Stomach smooth muscle (tissue), 2 donors: ENCODE measurements around the gene POLR3H.

Source experiments
- H3K27ac ChIP-seq: one replicate; pipeline ENCODE4 v1.7.0; 2013; ENCODE audit warnings: mild to moderate bottlenecking, low read length, inconsistent platforms
- H3K27me3 ChIP-seq, 2 donors: one replicate each; pipeline ENCODE4 v1.7.0; 2013; ENCODE audit warnings: low read length in 2 of 2; ENCODE audit not compliant: insufficient read depth in 2 of 2, control insufficient read depth in 1 of 2
- H3K36me3 ChIP-seq, 2 donors: one replicate each; pipeline ENCODE4 v1.7.0; 2013; ENCODE audit warnings: low read length in 2 of 2; ENCODE audit not compliant: control insufficient read depth in 2 of 2, insufficient read depth in 2 of 2
- H3K4me1 ChIP-seq: one replicate; pipeline ENCODE4 v1.7.0; 2013; ENCODE audit warnings: low read length; ENCODE audit not compliant: control insufficient read depth, insufficient read depth
- H3K4me3 ChIP-seq, 2 donors: one replicate each; pipeline ENCODE4 v1.7.0; 2013; ENCODE audit warnings: low read length in 2 of 2
- H3K9ac ChIP-seq, 2 donors: one replicate each; pipeline ENCODE4 v1.7.0; 2013; ENCODE audit warnings: low read length in 2 of 2, mild to moderate bottlenecking in 1 of 2
- H3K9me3 ChIP-seq, 2 donors: one replicate each; pipeline ENCODE4 v1.7.0; 2013; ENCODE audit warnings: low read length in 2 of 2; ENCODE audit not compliant: control insufficient read depth in 2 of 2
- donor health status: healthy.
- donor health status: Pancreatic carcinoma.

POLR3H gene

DNA sequence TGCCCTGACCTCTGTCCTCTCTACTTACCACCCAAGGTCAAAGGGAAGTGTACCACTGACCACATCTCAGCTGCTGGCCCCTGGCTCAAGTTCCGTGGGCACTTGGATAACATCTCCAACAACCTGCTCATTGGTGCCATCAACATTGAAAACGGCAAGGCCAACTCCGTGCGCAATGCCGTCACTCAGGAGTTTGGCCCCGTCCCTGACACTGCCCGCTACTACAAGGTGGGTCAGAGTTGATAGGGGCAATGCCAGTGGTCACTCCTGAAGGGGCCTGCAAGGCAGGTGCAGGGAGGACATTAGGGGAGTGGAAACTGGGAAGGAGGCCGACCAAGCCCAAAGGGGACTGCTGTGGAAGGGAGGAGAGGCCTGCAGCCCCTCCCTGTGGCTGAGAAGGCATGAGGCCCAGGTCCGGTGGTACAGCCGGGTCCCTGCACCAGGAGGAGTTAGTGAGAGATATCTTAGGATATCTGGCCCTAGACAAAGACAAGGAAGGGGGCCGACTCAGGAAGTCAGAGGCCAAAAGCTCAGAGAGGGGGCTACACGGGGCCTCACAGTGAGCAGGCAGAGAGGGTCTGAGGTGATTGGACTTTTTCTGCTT is 17.9 kb downstream of the POLR3H start:
- Histone ChIP-seq H3K9me3 (no peaks in the 10 kb centered on the region), H3K27me3 (no peaks in the 10 kb centered on the region), H3K9ac (peak overlapping the region; percentile 4 to 51), H3K4me1 (peaks cover 47% of the 10 kb centered on the region), H3K4me3 (no peak overlapping the region), H3K36me3 (peaks cover 45 to 58% of the 10 kb centered on the region in 2 donors), H3K27ac (peak overlapping the region; percentile 88)

DNA sequence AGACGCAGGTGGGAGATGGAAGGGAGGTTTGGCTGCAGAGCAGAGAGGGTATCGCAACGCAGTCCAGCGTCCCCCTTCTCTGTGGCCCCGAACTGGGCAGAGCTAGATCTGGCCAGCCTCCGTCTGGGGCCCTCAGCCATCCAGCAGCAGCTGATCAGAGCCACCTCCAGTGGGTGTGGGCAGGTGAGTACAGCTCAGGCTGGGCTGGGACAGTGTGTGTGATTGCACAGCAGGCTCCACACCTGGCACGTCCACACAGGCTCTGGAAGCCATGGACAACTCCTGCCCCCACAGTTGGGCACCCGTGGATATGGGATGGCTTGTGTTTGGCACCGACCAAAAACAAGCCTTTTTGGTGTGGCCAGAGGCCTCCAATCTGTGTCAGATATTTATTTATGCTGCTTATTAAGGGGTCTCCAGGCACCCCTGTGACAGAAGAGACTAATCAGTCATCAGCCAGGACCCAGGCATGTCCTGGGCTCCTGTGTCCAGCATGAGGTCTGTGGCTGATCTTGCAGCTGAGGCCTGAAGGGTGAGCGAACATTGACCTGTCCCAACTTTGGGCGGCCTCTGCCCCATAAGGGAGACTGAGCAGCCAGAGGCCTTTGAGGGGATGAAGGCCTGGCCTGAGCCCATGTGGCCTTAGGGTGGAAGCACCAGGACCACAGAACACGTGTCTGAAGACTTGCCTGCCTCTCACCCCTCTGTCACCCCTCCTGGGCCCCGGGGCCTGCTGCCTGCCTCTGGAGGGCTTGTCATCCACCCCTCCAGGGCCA is 18.6 kb downstream of the POLR3H start:
- H3K9ac ChIP-seq, result peak overlapping the region; percentile 39 to 51
- no peaks in the 10 kb centered on the region for H3K27me3 ChIP-seq
- H3K4me1 ChIP-seq, result peaks cover 47% of the 10 kb centered on the region
- H3K9me3 ChIP-seq, result no peaks in the 10 kb centered on the region
- H3K27ac ChIP-seq, result peak overlapping the region; percentile 88
- no peak overlapping the region for H3K4me3 ChIP-seq
- peaks cover 42 to 56% of the 10 kb centered on the region in 2 donors for H3K36me3 ChIP-seq

DNA sequence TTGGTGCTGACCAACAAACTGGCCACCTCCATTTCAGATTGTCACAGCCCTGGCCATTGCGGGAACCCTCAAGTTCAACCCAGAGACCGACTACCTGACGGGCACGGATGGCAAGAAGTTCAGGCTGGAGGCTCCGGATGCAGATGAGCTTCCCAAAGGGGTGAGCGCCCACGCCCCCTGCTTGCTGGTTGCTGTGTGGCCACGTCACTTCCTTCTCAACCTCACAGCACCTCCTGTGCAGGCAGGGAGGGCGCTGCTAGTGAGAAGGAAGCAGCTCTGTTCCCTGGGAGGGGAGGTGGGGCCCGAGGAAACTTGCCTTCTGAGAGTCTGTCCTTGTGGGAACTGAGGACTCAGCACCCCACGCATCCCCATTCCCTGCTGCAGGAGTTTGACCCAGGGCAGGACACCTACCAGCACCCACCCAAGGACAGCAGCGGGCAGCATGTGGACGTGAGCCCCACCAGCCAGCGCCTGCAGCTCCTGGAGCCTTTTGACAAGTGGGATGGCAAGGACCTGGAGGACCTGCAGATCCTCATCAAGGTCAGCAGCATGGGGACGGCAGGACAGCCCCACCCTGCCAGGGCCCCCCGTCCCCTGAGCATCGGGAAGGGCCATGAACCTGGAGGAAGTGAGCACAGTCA is 19.3 kb downstream of the POLR3H start:
- H3K4me3 ChIP-seq, result peak overlapping the region; percentile 7 to 44
- H3K36me3 ChIP-seq, result peaks cover 41 to 52% of the 10 kb centered on the region in 2 donors
- H3K27ac ChIP-seq, result peak overlapping the region; percentile 88
- H3K4me1 ChIP-seq, result peaks cover 47% of the 10 kb centered on the region
- H3K9ac ChIP-seq, result peak overlapping the region in 1 of 2 donors; percentile 68
- H3K9me3 ChIP-seq, result no peaks in the 10 kb centered on the region
- H3K27me3 ChIP-seq, result no peaks in the 10 kb centered on the region

DNA sequence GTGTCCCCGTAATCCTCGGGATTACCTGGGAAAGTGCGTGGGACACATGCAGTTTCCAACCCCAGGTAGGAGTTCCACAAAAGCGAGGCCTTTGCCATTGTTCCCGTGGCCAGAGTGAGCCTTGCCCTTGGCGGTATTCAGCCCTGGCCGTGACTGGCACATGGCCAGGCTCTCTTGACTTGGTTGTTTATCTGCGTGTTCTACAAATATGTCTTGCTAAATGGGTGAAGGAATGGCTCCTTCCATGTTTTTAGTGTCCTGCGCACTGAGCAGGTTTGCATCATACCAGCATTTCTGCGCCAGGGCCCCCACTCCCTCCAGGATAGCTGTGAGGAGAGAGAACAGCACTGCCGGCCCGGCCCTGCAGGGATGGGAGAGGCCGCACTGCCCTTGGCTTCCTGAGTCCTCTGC is 20.0 kb downstream of the POLR3H start:
- H3K36me3 ChIP-seq, result peaks cover 44 to 52% of the 10 kb centered on the region in 2 donors
- no peaks in the 10 kb centered on the region for H3K9me3 ChIP-seq
- H3K4me1 ChIP-seq, result peaks cover 47% of the 10 kb centered on the region

DNA sequence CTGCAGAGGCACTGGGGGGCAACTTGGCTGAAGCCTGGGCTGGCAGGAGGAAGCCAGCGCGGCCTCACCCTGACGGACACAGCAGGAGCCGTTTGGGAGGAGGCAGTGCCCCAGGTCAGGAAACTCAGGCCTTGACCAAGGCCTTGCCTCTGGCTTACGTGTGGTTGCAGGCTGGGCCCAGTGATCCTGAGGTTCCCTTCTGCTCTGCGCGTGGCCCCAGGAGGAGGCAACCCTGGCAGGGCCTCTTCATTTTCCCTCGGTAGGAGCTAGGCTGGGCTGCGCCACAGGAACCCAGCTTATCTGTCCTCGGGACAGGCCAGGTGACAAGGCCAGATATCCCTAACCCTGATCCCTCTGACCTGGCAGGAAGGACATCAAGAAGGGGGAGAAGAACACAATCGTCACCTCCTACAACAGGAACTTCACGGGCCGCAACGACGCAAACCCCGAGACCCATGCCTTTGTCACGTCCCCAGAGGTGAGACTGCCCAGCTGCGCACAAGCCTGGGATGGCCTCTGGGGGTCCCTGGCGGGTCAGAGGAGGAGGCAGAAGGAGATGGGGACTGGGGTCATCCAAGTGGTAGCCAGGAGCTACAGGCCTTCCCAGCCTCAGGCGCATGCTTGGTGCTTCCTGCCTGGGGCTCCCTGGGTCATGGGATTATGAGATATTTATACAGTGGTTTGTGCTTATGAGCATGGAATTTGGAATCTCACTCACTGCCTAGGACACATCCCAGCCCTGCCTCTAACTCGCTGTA is 20.6 kb downstream of the POLR3H start:
- peaks cover 47% of the 10 kb centered on the region for H3K4me1 ChIP-seq

More for the DNA sequence above, 20.0 kb downstream of the POLR3H start:
- H3K4me3 ChIP-seq, result peak overlapping the region; percentile 7 to 44
- peak overlapping the region in 1 of 2 donors; percentile 68 for H3K9ac ChIP-seq
- H3K27ac ChIP-seq, result peak overlapping the region; percentile 88
- no peaks in the 10 kb centered on the region for H3K27me3 ChIP-seq

DNA sequence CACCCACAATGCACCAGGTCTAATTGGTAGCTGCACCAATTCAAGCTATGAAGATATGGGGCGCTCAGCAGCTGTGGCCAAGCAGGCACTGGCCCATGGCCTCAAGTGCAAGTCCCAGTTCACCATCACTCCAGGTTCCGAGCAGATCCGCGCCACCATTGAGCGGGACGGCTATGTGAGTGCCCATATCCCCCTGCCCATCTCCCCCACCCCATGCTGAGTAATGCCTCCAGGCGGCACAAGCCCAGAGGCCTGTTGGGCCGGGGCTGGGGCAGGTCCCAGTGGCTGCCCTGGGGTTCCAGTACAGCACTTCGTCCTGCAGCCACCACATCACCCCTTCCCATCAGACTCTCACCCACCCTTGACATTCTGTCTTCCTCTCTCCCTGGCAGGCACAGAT is 21.5 kb downstream of the POLR3H start:
- Histone ChIP-seq H3K9me3 (no peaks in the 10 kb centered on the region), H3K27me3 (no peaks in the 10 kb centered on the region), H3K36me3 (peaks cover 43% of the 10 kb centered on the region in 2 donors), H3K9ac (no peak overlapping the region), H3K27ac (peak overlapping the region; percentile 88), H3K4me1 (peaks cover 51% of the 10 kb centered on the region), H3K4me3 (no peak overlapping the region)

More for the DNA sequence above, 20.6 kb downstream of the POLR3H start:
- H3K4me3 ChIP-seq, result peak overlapping the region in 1 of 2 donors; percentile 44
- peak overlapping the region; percentile 88 for H3K27ac ChIP-seq
- no peaks in the 10 kb centered on the region for H3K27me3 ChIP-seq
- peaks cover 43 to 51% of the 10 kb centered on the region in 2 donors for H3K36me3 ChIP-seq
- H3K9ac ChIP-seq, result peak overlapping the region; percentile 46 to 68
- H3K9me3 ChIP-seq, result no peaks in the 10 kb centered on the region

DNA sequence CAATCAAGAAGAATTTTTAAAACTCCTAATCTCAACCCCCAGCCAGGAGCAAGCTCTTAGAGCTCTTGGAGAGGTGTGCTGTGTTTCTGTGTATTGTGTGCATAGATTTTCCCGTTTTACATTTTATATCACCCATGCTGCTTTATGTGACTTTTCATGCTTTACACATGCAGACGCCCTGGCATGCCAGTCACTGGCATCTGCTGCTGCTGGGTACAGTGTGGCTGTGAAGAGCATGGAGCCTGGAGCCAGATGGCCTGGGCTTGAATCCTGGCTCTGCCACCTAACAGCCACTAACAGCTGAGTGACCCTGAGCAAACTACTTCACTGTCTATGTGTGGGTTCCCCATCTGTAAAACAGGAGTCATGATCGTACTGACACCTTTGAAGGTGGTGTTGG is 23.1 kb downstream of the POLR3H start:
- no peak overlapping the region for H3K27ac ChIP-seq
- H3K36me3 ChIP-seq, result peaks cover 32 to 40% of the 10 kb centered on the region in 2 donors
- peaks cover 48% of the 10 kb centered on the region for H3K4me1 ChIP-seq
- H3K4me3 ChIP-seq, result no peak overlapping the region
- H3K9me3 ChIP-seq, result no peaks in the 10 kb centered on the region
- H3K9ac ChIP-seq, result no peak overlapping the region
- H3K27me3 ChIP-seq, result no peaks in the 10 kb centered on the region

DNA sequence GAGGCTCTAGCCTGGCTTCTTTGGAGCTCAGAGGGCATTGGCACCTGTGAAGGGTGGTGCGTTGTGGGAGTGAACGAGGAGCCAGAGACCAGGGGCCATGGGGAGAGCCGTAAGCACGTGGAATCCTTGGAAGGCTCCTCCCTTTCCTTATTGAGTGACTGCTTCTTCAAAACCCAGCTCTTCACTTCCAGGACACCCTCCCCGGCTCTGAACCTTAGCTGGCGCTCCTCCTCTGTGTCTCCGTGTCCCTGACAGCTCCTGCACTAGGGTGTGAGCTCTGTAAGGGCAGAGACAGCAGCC is 26.3 kb downstream of the POLR3H start:
- Histone ChIP-seq H3K4me3 (no peak overlapping the region), H3K9ac (peak overlapping the region in 1 of 2 donors; percentile 42), H3K27ac (peak overlapping the region; percentile 75), H3K4me1 (peaks cover 28% of the 10 kb centered on the region), H3K27me3 (no peaks in the 10 kb centered on the region), H3K9me3 (no peaks in the 10 kb centered on the region), H3K36me3 (peaks cover 47 to 50% of the 10 kb centered on the region in 2 donors)

DNA sequence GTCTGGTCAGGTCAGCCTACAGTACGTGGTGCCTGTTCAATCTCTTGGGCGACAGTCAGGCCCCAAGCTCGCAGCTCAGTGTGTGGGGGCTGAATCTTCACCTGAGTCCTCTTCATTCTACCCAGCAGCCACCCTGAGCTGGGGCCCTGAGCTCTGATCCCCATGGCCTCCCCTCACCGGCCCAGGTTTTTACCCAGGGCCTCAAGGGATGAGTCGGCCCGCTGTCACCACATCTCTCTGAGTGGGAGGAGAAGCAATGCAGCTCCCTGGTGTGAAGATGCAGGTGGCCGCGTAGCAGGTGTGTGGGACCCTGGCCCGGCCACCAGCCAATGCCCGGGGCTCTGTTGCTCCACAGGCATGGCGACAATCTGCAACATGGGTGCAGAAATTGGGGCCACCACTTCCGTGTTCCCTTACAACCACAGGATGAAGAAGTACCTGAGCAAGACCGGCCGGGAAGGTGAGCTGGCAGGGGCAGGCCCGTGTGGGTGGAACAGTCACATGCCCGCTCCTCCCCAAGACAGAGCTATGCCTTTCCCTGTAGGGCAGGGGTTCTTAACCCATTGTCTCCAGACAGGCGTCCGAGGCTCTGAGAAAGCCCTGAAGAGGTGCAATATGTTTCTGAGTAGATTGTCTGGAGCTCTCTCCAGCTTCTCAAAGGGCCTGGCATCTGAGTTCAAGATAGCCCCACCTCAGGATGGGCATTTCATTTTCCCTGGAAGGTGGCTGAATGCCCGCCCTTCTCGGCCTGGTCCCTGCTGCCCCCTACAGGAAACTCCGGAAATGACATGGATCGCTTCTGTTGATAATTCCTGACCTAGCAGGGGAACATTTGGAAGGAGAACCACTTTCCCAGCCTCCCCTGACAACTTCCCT is 26.9 kb downstream of the POLR3H start:
- H3K9me3 ChIP-seq, result no peaks in the 10 kb centered on the region
- peaks cover 47 to 48% of the 10 kb centered on the region in 2 donors for H3K36me3 ChIP-seq
- peak overlapping the region; percentile 75 for H3K27ac ChIP-seq
- H3K4me3 ChIP-seq, result no peak overlapping the region
- no peaks in the 10 kb centered on the region for H3K27me3 ChIP-seq
- peak overlapping the region in 1 of 2 donors; percentile 42 for H3K9ac ChIP-seq
- peaks cover 31% of the 10 kb centered on the region for H3K4me1 ChIP-seq
